HG03025 (cell line): Measurements from ENCODE around the gene MYCBP.
"Not testable (repeated sequence)": the region's sequence is repeated elsewhere in the genome, so short reads cannot be mapped to it uniquely, and the experiment has no call there.

Experiments
- ATAC-seq: cut with Tn5 transposase; IDR thresholded peaks from one replicate; pipeline ENCODE4 v1.9.1; 2021; ENCODE audit warnings: mild to moderate bottlenecking, moderate library complexity; ENCODE audit not compliant: unreplicated experiment, low FRiP score

Gene MYCBP

GRCh38 chr1:38873027-38873969 lies at the start of gene MYCBP:
TSS of gene MYCBP (minus strand) at chr1:38873348. CDS start at chr1:38873305, 43 bp downstream.
- ATAC-seq: peak; percentile 92

GRCh38 chr1:38919130-38919529 lies 46.0 kb upstream of the MYCBP start:
- ATAC-seq: no peak

GRCh38 chr1:38918568-38918967 lies 45.4 kb upstream of the MYCBP start:
- no peak for ATAC-seq

GRCh38 chr1:38917772-38918171 lies 44.6 kb upstream of the MYCBP start:
- ATAC-seq: no peak

GRCh38 chr1:38917337-38917736 lies 44.2 kb upstream of the MYCBP start:
- ATAC-seq: no peak

GRCh38 chr1:38915352-38915948 lies 42.3 kb upstream of the MYCBP start:
- ATAC-seq: no peak

GRCh38 chr1:38914908-38915307 lies 41.8 kb upstream of the MYCBP start:
- not testable (repeated sequence) for ATAC-seq

- no peak for ATAC-seq
Observed at GRCh38 chr1:38908821-38909220, 35.7 kb upstream of the MYCBP start.

- ATAC-seq: no peak
Observed at GRCh38 chr1:38905985-38906384, 32.8 kb upstream of the MYCBP start.

GRCh38 chr1:38899560-38899959 lies 26.4 kb upstream of the MYCBP start:
- ATAC-seq: no peak

GRCh38 chr1:38898653-38899230 lies 25.6 kb upstream of the MYCBP start:
- ATAC-seq: no peak

- no peak for ATAC-seq
Observed at GRCh38 chr1:38896169-38896568, 23.0 kb upstream of the MYCBP start.

GRCh38 chr1:38892976-38893375 lies 19.8 kb upstream of the MYCBP start:
- no peak for ATAC-seq

GRCh38 chr1:38891753-38892152 lies 18.6 kb upstream of the MYCBP start:
- ATAC-seq: no peak

GRCh38 chr1:38889589-38889988 lies 16.4 kb upstream of the MYCBP start:
- ATAC-seq: no peak

GRCh38 chr1:38888423-38889333 lies 15.5 kb upstream of the MYCBP start:
- ATAC-seq: no peak

GRCh38 chr1:38885092-38885491 lies 11.9 kb upstream of the MYCBP start:
- no peak for ATAC-seq

GRCh38 chr1:38881487-38881886 lies 8.3 kb upstream of the MYCBP start, which contains the start of gene GJA9:
TSS of gene GJA9 (minus strand) at chr1:38881587. CDS start at chr1:38876098, 5,489 bp downstream.
- ATAC-seq: no peak

- ATAC-seq: no peak
Observed at GRCh38 chr1:38875811-38876210, 2.7 kb upstream of the MYCBP start.

- ATAC-seq: peak; percentile 27
Observed at GRCh38 chr1:38872401-38873026, 634 bp downstream of the MYCBP start.
